Right atrium auricular region (tissue), 2 donors: Measurements from ENCODE around the gene TTLL10. TPM values are rescaled to one million over a fixed set of nuclear protein-coding genes. Genes with fewer than 3 reads are reported as not detected.

Experiments used
- DNase-seq: peaks from one replicate; pipeline ENCODE4 v3.0.0-alpha.2; 2019; ENCODE audit warnings: low spot score
- H3K27ac ChIP-seq, 2 donors: fragments of 200-600 bp; sonication (generic); 1 replicate in 1 of 2; 2 replicates in 1 of 2; pipeline ENCODE4 v1.5.1; 2016 to 2019
- H3K27me3 ChIP-seq, 2 donors: fragments of 200-600 bp; sonication (generic); one replicate each; pipeline versions ENCODE4 v1.5.1 to v1.6.0; 2017 to 2019
- H3K36me3 ChIP-seq: fragments of 200-600 bp; sonication (generic); one replicate; pipeline ENCODE4 v1.5.1; 2016
- H3K4me1 ChIP-seq, 2 donors: fragments of 200-600 bp; sonication (generic); one replicate each; pipeline versions ENCODE4 v1.5.1 to v1.6.0; 2017 to 2019
- H3K4me3 ChIP-seq, 2 donors: fragments of 200-600 bp; sonication (generic); 1 replicate in 1 of 2; 2 replicates in 1 of 2; pipeline ENCODE4 v1.5.1; 2017 to 2019; ENCODE audit warnings: mild to moderate bottlenecking in 1 of 2, moderate library complexity in 1 of 2
- H3K9me3 ChIP-seq, 2 donors: fragments of 200-600 bp; sonication (generic); one replicate each; pipeline ENCODE4 v1.5.1; 2019
- total RNA-seq, 2 donors: library from RNA; depleted of rRNA; stranded (reverse); fragments of >200 nt; gene quantifications; one replicate each; pipeline ENCODE4 v1.1.0, GENCODE V29; 2016
- TF ChIP-seq, protein P1 (sequence below), 2 donors: fragments of 200-600 bp; sonication (generic); IDR thresholded peaks; one replicate each; pipeline ENCODE4 v1.5.1; 2019; ENCODE audit warnings: antibody characterized with exemption in 2 of 2

The TTLL10 gene
- total RNA-seq, 2 donors from 2014 or later: not detected

GRCh38 chr1:1164701-1165451 lies 8.8 kb upstream of the TTLL10 start:
- TF ChIP-seq, protein P1, sequence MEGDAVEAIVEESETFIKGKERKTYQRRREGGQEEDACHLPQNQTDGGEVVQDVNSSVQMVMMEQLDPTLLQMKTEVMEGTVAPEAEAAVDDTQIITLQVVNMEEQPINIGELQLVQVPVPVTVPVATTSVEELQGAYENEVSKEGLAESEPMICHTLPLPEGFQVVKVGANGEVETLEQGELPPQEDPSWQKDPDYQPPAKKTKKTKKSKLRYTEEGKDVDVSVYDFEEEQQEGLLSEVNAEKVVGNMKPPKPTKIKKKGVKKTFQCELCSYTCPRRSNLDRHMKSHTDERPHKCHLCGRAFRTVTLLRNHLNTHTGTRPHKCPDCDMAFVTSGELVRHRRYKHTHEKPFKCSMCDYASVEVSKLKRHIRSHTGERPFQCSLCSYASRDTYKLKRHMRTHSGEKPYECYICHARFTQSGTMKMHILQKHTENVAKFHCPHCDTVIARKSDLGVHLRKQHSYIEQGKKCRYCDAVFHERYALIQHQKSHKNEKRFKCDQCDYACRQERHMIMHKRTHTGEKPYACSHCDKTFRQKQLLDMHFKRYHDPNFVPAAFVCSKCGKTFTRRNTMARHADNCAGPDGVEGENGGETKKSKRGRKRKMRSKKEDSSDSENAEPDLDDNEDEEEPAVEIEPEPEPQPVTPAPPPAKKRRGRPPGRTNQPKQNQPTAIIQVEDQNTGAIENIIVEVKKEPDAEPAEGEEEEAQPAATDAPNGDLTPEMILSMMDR (IDR thresholded peaks at IDR 0.05): no peak
- H3K36me3 ChIP-seq: no peaks in the 10 kb centered on the region
- no peaks in the 10 kb centered on the region for H3K4me1 ChIP-seq
- no peaks in the 10 kb centered on the region for H3K27me3 ChIP-seq
- no peak overlapping the region for H3K27ac ChIP-seq
- DNase-seq: no peak
- H3K4me3 ChIP-seq: no peak overlapping the region
- no peaks in the 10 kb centered on the region for H3K9me3 ChIP-seq

DNA sequence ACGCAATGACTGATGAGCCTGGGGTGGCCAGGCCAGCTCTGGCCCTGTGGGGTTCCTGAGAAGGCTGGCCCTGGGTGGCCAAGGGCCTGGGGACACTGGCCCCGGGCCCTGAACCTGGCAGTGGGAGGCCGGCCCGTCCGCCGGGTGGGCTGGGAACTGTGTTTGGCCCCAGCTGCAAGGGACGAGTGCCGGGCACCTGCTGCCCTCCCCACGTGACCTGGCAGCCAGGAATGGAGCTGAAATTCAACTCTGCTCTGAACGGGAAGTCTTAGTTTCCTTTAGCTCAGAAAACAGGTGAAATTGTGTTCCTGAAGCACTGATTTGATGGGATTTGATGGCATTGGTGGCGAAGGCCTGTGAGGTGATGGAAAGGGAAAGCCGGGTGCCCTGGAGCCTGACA lies 8.2 kb upstream of the TTLL10 start:
- Histone ChIP-seq H3K4me3 (no peak overlapping the region), H3K9me3 (no peaks in the 10 kb centered on the region), H3K27me3 (no peaks in the 10 kb centered on the region), H3K4me1 (no peaks in the 10 kb centered on the region), H3K27ac (no peak overlapping the region), H3K36me3 (no peaks in the 10 kb centered on the region)
- TF ChIP-seq, protein P1 (IDR thresholded peaks at IDR 0.05): no peak
- no peak for DNase-seq

DNA sequence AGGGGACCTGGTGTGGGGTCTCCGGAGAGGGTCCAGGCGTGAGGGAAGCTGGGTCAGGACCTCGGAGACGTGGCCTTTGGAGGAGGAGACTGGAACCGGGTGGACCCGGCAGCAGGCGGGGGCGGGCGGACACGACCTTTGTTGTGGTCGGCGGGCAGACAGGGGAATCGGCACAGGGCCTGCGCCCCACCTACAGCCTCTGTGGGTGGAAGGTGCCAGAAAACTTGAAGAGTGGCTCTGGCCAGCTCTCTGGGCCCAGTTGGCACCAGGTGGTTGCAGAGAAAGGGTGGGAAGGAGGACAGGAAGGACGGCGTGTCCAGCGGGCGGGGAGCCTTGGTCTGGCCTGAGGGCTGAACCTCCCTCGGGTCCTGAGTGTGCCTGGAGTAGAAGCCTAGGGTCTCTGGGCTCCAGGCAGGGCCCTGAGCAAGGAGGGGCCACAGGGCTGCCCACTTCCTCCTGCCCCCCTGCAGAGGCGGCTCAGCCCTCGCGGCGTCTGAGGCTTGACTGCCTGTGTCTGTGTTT lies 7.7 kb upstream of the TTLL10 start:
- TF ChIP-seq, protein P1 (IDR thresholded peaks at IDR 0.05): no peak
- Histone ChIP-seq H3K27me3 (no peaks in the 10 kb centered on the region), H3K27ac (no peak overlapping the region), H3K4me1 (no peaks in the 10 kb centered on the region), H3K4me3 (no peak overlapping the region), H3K9me3 (no peaks in the 10 kb centered on the region), H3K36me3 (no peaks in the 10 kb centered on the region)
- no peak for DNase-seq

- Histone ChIP-seq H3K9me3 (no peaks in the 10 kb centered on the region), H3K27me3 (peaks cover 0 to 5% of the 10 kb centered on the region in 2 donors), H3K36me3 (no peaks in the 10 kb centered on the region), H3K4me1 (no peaks in the 10 kb centered on the region), H3K27ac (no peak overlapping the region), H3K4me3 (no peak overlapping the region)
- TF ChIP-seq, protein P1 (IDR thresholded peaks at IDR 0.05): no peak
- DNase-seq: no peak
Observed at GRCh38 chr1:1166642-1167397, 6.9 kb upstream of the TTLL10 start.

GRCh38 chr1:1167398-1167821 lies 6.3 kb upstream of the TTLL10 start:
- H3K27me3 ChIP-seq: peaks cover 0 to 9% of the 10 kb centered on the region in 2 donors
- H3K36me3 ChIP-seq: no peaks in the 10 kb centered on the region
- H3K9me3 ChIP-seq: no peaks in the 10 kb centered on the region
- H3K4me1 ChIP-seq: no peaks in the 10 kb centered on the region
- DNase-seq: no peak
- TF ChIP-seq, protein P1 (IDR thresholded peaks at IDR 0.05): no peak
- H3K4me3 ChIP-seq: no peak overlapping the region
- H3K27ac ChIP-seq: no peak overlapping the region
